HG02571 (cell line): ENCODE data around the gene ETV7.
"Not testable (repeated sequence)": the region's sequence is repeated elsewhere in the genome, so short reads cannot be mapped to it uniquely, and the experiment has no call there.

Source experiments
- ATAC-seq: cut with Tn5 transposase; IDR thresholded peaks from one replicate; pipeline ENCODE4 v1.9.1; 2021; ENCODE audit warnings: mild to moderate bottlenecking, moderate library complexity; ENCODE audit not compliant: unreplicated experiment

ETV7 gene

DNA sequence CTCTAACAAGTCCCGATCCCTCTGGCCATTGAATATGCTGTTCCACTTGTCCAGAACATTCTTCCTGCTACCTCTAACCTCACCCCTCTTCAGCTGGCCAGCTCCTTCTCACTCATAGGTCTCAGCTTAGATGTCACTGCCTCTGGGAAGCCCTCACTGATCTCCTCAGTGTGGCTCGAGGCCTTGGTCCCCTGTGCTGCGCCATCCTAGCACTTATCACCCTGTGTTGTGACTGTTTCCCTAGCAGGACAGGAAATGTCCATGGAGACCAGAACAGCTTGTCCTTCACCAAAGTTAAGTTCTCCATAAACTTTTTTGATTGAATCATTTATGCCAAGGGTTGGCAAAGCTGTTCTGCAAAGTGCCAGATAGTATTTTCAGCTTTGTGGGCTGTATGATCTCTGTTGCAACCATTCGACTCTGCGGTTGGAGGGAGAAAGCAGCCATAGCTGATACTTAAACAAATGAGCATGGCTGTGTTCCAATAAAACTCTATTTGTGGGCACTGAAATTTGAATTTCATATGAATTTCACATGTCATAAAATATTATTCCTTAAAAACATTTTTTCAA is 44.3 kb downstream of the ETV7 start:
- no peak for ATAC-seq

- peak; percentile 51 for ATAC-seq
Measured at GRCh38 chr6:36340618-36341454, 46.6 kb downstream of the ETV7 start.

DNA sequence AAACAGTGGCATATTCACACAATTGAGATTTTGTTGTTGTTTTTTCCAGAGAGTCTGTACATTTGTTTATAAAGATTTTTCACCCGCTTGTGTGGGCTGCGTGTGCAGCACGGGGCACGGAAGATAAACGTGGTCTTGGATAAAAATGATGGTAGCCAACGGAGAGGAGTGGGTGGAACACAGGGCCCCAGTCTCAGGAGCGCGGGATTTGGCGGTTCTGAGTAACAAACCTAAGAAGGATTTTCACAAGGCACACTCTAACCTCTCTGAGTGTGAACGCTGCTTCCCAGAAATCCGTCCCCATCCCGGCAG is 47.2 kb downstream of the ETV7 start:
- ATAC-seq = no peak

DNA sequence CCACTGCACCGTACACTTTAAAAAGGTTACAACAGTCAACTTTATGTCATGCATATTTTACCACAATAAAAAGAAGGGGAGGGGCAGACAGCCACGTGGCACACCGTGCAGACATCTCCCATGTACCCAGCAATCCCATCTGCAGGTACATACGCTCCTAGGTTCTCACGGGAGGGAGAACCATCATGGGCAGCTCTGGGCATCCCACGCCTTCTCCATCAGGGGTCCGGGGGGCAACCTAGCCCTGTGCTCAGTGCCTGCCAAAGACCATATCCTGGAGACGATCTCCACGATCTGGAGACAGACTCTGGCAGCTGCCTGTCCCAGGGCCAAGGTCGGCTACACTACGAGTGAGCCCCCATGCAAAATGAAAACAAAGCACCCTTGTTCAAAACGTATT is 48.3 kb downstream of the ETV7 start:
- ATAC-seq = no peak

- ATAC-seq = not testable (repeated sequence)
Measured at GRCh38 chr6:36338223-36338622, 49.2 kb downstream of the ETV7 start.

- ATAC-seq = no peak
Measured at GRCh38 chr6:36337814-36338213, 49.7 kb downstream of the ETV7 start.

- ATAC-seq = no peak
Measured at GRCh38 chr6:36336779-36337241, 50.7 kb downstream of the ETV7 start, which contains the start of gene BNIP5. Gene BNIP5, minus strand, starts transcription at chr6:36336888. Its CDS starts 6,198 bp downstream, at chr6:36330690.

GRCh38 chr6:36336208-36336710 is 51.2 kb downstream of the ETV7 start:
- ATAC-seq = no peak

- ATAC-seq = no peak
Measured at GRCh38 chr6:36335465-36336207, 51.8 kb downstream of the ETV7 start.

GRCh38 chr6:36334832-36335459 is 52.5 kb downstream of the ETV7 start:
- ATAC-seq = no peak

DNA sequence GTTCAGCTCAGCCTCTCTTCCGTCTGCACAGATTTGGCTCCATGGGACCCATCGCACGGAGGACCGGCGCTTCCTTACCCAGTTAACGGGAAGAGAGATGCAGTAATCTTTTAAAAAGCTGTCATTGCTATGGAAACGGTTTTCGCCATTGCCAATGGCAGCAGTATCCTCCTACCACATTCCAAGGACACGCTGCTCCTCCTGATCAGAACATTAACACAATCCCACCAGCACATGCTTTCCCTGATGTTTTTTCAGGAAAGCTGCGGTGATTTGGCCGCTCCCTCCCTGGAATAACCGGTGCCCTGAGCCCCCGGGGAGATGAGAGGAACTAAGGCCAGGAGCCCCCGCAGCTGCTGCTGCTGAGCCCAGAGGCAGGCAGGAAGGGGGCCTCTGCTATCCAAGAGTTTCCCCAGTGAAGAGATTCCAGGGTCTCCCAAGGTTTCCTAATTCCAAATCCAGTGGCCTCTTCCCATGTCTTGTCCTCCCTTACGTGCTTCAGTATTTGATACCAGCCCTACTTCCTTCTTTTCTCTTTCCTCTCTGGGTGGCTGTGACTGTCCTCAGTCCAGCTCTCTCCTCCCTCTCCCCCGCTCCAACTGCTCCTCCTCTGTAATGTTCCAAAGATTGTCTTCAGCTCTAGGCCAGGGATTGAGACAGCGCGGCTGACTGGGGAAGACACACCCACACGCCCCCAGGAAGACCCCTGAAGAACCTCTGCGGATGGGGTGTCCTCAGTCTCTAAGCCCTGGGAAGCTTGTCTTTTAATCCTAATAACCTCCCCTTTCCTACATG is 53.3 kb downstream of the ETV7 start:
- ATAC-seq = no peak

DNA sequence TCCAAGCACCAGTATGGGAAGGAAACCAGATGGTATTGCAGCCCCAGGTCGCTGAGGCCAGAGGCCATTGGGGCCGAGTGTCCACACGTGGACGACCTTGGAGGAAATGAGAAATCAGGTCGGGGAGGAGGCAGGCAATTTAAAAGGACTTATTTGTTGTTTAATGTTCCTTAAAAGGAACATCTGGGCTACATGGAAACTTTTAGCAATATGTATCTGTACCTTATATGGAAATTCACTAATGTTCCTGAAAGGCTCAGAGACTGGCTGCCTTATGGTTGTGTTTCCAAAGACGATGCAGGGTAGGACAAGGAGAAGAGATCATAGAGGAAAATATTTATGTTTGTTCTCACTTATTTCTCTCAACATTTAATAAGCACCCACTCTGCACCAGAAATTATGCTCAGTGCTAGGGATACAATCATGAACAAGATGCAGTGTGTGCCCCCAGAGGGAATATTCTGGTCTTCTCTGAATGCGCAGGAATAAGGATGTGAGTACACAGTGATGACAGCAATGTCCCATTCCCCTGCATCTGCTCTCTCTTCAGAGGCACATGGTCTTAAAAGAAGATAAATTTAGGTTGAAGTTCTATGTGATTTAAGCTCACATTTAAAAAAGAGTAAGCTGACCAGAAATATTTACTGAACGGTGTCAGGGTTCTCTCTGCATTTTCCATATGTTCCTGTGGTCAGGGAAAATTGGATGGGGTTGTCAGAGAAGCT is 54.1 kb downstream of the ETV7 start:
- ATAC-seq = no peak

DNA sequence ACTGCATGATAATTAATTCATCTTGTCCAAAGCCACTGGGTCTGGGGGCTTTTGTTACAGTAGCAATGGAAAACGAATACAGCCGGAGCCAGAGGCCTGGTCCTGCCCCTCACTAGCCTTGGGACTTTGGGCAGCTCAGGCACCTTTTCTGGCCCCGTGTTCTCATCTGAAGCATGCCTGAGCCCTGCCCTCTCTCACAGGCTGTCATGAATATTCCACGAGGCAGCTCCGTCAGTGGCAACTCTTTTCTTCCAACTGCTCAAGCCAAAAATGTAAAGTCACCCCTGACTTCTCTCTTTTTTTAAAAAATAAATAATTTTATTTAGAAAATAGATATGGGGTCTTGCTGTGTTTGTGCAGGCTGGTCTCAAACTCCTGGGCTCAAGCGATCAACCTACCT is 56.1 kb downstream of the ETV7 start:
- ATAC-seq = no peak

GRCh38 chr6:36330366-36330765 is 57.1 kb downstream of the ETV7 start:
- ATAC-seq = no peak

DNA sequence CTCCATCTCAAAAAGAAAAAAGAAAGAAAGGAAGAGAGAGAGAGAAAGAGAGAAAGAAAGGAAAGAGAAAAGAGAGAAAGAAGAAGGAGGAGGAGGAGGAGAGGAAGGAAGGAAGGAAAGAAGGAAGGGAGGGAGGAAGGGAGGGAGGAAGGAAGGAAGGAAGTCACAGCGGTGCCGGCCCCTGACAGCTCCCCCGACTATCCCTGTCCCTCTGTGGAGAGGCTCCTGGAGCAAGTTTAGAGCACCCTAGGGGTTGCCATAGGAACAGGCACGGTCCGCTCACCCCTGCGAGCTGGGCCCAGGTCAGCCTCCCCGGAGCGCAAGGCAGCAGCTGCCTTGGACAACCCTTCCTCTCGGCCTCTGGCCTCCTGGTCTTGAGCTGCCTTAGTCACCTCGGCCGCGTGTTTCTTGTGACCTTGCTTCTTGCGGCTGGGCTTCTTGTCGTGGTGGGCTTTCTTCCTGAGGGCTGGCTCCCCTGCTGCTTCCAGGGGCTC is 57.6 kb downstream of the ETV7 start:
- ATAC-seq = no peak

GRCh38 chr6:36328600-36328999 is 58.9 kb downstream of the ETV7 start:
- no peak for ATAC-seq

GRCh38 chr6:36327919-36328236 is 59.6 kb downstream of the ETV7 start:
- no peak for ATAC-seq

DNA sequence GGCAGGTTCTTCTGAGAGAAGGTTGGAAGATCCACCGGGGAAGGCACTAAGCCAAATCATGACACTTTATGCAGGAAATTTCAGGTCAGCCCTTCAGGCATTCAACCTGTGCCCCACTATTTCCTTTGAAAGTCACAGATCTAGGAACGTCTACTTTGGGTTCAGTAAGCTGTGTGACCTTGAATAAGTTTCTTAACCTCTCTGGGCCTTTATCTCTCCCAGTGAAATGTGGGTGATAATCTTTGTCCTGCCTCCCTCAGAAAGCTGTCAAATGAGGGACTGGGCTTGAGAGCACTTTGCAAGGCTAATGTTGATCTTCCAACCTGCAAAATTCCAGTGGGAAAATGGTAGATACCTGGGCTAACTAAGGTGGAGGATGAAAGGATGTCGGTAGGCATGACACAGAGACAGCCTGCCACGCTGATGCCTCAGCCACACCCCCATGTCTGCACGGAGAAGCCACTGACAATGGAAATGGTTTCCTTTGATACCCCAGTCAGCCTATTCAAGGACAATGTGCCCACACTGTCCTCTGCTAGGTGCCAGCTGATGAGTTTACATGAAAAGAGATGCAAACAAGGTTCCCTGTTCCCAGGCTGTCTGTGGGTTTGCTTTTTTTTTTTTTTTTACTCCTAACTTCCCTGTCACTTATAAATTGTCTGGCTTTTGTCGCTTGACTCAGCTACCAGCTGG is 60.1 kb downstream of the ETV7 start:
- ATAC-seq = no peak

DNA sequence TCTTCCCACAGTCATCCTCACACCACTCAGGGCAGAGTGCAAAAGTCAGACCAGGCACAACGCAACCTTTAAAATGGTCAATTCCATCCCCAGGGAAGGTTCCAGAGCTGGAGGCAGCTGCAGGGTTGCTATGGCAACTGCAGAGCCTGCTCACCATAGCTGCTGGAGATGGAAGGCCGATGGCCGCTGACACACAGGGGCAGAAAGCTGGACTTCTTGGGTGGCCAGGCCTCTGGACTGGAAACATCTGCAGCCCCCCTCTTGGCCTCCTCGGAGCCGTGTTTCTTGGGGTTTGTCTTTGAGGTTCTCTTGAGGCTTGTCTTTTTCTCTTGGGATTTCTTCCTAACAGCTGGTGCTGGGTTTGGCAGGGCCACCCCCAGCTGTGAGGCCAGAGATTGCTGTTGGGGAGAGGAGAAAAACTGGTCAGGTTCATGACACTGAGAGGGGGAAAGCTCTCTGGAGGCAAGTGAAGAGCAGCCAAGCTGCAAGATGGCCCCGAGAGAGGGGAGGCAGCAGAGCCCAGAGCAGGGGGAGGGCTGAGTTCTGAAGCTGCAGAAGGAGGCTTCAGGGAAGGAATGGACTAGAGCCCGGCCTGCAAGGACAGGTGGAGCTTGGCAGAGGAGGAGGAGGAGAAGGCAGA is 61.0 kb downstream of the ETV7 start:
- ATAC-seq = no peak
